ENCODE measurements around the gene ZC3H15. TPM values are rescaled to one million over a fixed set of nuclear protein-coding genes. Genes with fewer than 3 reads are reported as not detected.

Gene ZC3H15
- total RNA-seq, 1 donor from 2014 or later, result 89.5 TPM

- no peak for DNase-seq (ENCODE audit: low read depth)
These were observed 55.9 kb downstream of the ZC3H15 start for GRCh38 chr2:186542002-186542401.

GRCh38 chr2:186543561-186544131 is 57.6 kb downstream of the ZC3H15 start:
- DNase-seq (ENCODE audit: low read depth), result peak; percentile 51

- DNase-seq (ENCODE audit: low read depth), result peak; percentile 74
These were observed 58.2 kb downstream of the ZC3H15 start for GRCh38 chr2:186544255-186544675.

GRCh38 chr2:186546846-186547245 is 60.8 kb downstream of the ZC3H15 start:
- peak; percentile 48 for DNase-seq (ENCODE audit: low read depth)

DNA sequence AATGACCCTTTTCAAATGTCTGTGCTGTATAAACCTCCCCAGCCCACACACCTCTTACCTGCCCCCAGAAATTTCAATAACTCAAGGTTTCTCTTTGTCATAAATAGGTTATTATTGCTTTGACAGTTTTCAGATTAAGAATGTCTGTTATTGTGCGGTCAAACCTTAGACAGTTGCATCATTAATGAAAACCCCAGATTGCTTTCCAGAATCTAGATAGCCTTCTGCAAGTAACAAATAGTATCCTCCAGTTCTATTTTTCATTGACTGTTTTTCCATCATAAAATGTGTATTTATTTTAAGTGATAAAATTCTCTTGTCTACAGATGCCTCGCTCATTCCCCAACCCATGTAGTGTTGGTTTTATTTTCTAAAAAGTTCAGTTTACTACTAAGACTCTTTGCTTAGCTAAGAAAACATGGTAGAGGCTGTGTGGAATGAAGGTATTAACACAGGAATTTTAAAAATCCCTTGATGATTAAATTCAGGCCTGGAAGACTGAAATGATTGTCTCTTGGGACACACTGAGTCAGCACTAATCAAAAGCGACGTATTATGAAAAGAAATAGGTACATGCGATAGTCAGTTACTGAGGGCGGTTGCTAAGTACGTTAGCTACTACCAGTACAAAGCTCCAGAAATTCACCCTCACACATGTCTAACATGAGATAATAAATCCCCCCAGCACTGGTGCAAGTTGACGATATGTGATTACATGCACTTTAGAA is 65.4 kb downstream of the ZC3H15 start:
- DNase-seq (ENCODE audit: low read depth), result no peak

DNA sequence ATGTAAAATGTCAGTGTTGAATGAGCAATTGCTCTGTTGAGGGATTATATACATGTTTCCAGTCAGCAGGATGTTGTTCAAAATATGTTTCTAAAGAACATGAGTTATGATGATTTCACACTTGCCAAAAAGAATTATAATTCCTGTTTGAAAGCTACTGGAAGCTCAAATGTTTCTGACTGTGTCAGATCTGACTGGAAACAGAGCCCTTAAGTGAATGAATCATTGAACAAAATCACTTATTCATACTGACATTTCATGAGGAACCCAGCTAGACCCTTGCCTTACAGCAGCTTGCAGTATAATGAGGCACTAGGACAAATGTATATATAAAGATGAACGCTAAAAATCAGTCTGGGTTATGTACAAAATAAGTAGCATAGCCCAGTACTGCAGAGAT is 68.4 kb downstream of the ZC3H15 start:
- DNase-seq (ENCODE audit: low read depth), result no peak

GRCh38 chr2:186554850-186555671 is 69.0 kb downstream of the ZC3H15 start:
- DNase-seq (ENCODE audit: low read depth), result no peak

DNA sequence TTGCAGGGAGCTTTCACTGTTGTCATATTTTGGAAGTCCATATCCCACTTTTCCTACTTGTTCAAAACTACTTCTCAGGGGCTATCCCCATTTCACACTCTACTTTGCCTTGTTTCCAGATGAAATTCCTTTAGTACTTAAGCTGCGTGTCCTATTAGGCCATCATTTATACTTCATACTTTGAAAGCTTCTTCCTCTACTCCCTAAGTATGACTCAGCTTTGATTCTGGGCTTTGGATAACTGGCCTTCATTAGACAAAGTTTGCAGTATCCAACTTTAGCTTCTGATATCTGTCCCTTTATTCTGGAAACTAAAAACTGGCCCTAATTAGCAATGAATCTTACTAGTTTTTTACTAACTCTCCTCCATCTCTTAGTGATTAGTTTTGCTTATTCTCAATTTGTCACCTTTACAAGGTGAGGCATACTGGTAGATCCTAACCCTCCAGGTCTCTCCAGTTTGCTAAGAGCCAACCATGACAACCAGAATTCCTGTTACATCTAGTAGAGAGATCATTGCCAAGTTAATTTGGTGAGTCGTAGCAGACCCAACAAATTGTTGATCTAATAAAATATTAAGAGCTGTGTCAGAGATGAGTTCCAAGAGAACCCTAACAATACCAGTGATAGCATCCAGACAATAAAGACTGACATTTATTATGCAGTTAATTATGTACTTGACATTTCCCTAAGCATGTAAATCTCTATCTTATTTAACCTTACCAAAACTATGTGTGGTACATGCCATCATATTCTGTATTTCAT is 72.6 kb downstream of the ZC3H15 start:
- DNase-seq (ENCODE audit: low read depth), result no peak

Other genes starting within 250 kb of the ZC3H15 start
- 166 TPM in 2 replicates for gene ITGAV, start 103.8 kb downstream of the ZC3H15 start, total RNA-seq
- gene FAM171B, start 207.8 kb downstream of the ZC3H15 start, total RNA-seq, result 9.6 and 13.5 TPM in 2 replicates

All from myocyte (in vitro differentiated cells).